K562 (cell line): ENCODE results near the gene CALR3. TPM values are rescaled to one million over a fixed set of nuclear protein-coding genes. Genes with fewer than 3 reads are reported as not detected.

Experiments used
- ATF4 ChIP-seq: fragments of 450-650 bp; formaldehyde crosslinking; IDR thresholded peaks from 2 replicates; pipeline ENCODE4 v1.4.0; 2022; ENCODE audit warnings: mild to moderate bottlenecking, moderate library complexity
- ATF7 ChIP-seq: fragments of 450-650 bp; IDR thresholded peaks from 2 replicates; pipeline ENCODE4 v1.7.1; 2014; ENCODE audit warnings: mild to moderate bottlenecking, moderate library complexity
- C11orf30 ChIP-seq: fragments of 450-650 bp; IDR thresholded peaks from 2 replicates; pipeline ENCODE4 v1.6.1; 2016; ENCODE audit warnings: low read depth, mild to moderate bottlenecking
- CREB3L1 ChIP-seq: fragments of 450-650 bp; IDR thresholded peaks from 2 replicates; pipeline ENCODE4 v1.6.1; 2014; ENCODE audit warnings: low read depth, mild to moderate bottlenecking, moderate library complexity, borderline replicate concordance
- E2F1 ChIP-seq: sonication (generic); formaldehyde crosslinking; IDR thresholded peaks from 2 replicates; pipeline ENCODE4 v1.8.1; 2023; ENCODE audit warnings: mild to moderate bottlenecking, missing genetic modification reagents, moderate library complexity
- ERF ChIP-seq: fragments of 450-650 bp; formaldehyde crosslinking; IDR thresholded peaks from 2 replicates; pipeline ENCODE4 v1.4.0; 2020; ENCODE audit warnings: mild to moderate bottlenecking, mixed read lengths
- KLF1 ChIP-seq: fragments of 450-650 bp; IDR thresholded peaks from 2 replicates; pipeline ENCODE4 v1.6.1; 2016; ENCODE audit warnings: missing genetic modification characterization, missing compliant biosample characterization
- MAZ ChIP-seq, 2 experiments: fragments of 450-650 bp in 1 of 2; sonication (generic) in 1 of 2; formaldehyde crosslinking; IDR thresholded peaks in 1 of 2; conservative IDR thresholded peaks in 1 of 2; 2 replicates each; pipeline versions ENCODE4 v1.4.0 to v1.5.0; 2020; ENCODE audit warnings: mild to moderate bottlenecking in 1 of 2, missing genetic modification reagents in 1 of 2
- NEUROD1 ChIP-seq: fragments of 150-350 bp; IDR thresholded peaks from 2 replicates; pipeline ENCODE4 v1.6.1; 2014; ENCODE audit warnings: borderline replicate concordance, low read length, low read depth; ENCODE audit not compliant: partially characterized antibody
- NFXL1 ChIP-seq: fragments of 450-650 bp; formaldehyde crosslinking; IDR thresholded peaks from 2 replicates; pipeline ENCODE4 v1.4.0; 2021; ENCODE audit warnings: mild to moderate bottlenecking
- RAD21 ChIP-seq, 2 experiments: fragments of 250-450 bp in 1 of 2; fragments of 450-650 bp in 1 of 2; sonication (Bioruptor Pico) in 1 of 2; formaldehyde crosslinking in 1 of 2; IDR thresholded peaks in 1 of 2; conservative IDR thresholded peaks in 1 of 2; 2 replicates each; pipeline versions ENCODE4 v1.4.0 to v1.8.0; 2020 to 2022; ENCODE audit warnings: mild to moderate bottlenecking in 2 of 2, moderate library complexity in 1 of 2
- RBM15 ChIP-seq: fragments of 200-400 bp; formaldehyde crosslinking; IDR thresholded peaks from 2 replicates; pipeline ENCODE4 v1.6.1; 2018; ENCODE audit warnings: mild to moderate bottlenecking, low read length, moderate library complexity; ENCODE audit not compliant: insufficient read depth
- RFX1 ChIP-seq: fragments of 450-650 bp; IDR thresholded peaks from 2 replicates; pipeline ENCODE4 v1.6.1; 2016; ENCODE audit warnings: mild to moderate bottlenecking, moderate library complexity
- SIN3A ChIP-seq, 2 experiments: fragments of 150-350 bp in 1 of 2; IDR thresholded peaks; 2 replicates each; pipeline ENCODE4 v1.6.1; 2011 to 2016; ENCODE audit warnings: borderline replicate concordance in 2 of 2, low read depth in 2 of 2, low read length in 2 of 2, mild to moderate bottlenecking in 2 of 2, moderate library complexity in 2 of 2; ENCODE audit not compliant: control insufficient read depth in 1 of 2
- SMARCB1 ChIP-seq: IDR thresholded peaks from 2 replicates; pipeline ENCODE4 v1.6.1; 2011; ENCODE audit warnings: improper control_type of control experiment, low read depth; ENCODE audit not compliant: insufficient read length
- SPI1 ChIP-seq: IDR thresholded peaks from 2 replicates; pipeline ENCODE4 v1.6.1; 2011; ENCODE audit warnings: low read depth, low read length, control low read depth, borderline replicate concordance
- TBP ChIP-seq: optimal IDR thresholded peaks from 2 replicates; pipeline ENCODE3; 2011; ENCODE audit warnings: low read depth, low read length, improper control_type of control experiment
- TEAD4 ChIP-seq, 2 experiments: sonication (generic) in 1 of 2; formaldehyde crosslinking in 1 of 2; IDR thresholded peaks; 2 replicates each; pipeline versions ENCODE4 v1.6.1 to v1.8.0; 2012 to 2022; ENCODE audit warnings: borderline replicate concordance in 1 of 2, inconsistent platforms in 1 of 2, low read length in 1 of 2, mild to moderate bottlenecking in 1 of 2, missing genetic modification reagents in 1 of 2
- ZNF124 ChIP-seq: sonication (generic); formaldehyde crosslinking; IDR thresholded peaks from 2 replicates; pipeline ENCODE4 v1.8.1; 2022; ENCODE audit warnings: missing genetic modification reagents
- ZNF639 ChIP-seq, 2 experiments: fragments of 200-800 bp in 1 of 2; sonication (Bioruptor generic) in 1 of 2; sonication (generic) in 1 of 2; formaldehyde crosslinking in 1 of 2; IDR thresholded peaks in 1 of 2; conservative IDR thresholded peaks in 1 of 2; 2 replicates each; pipeline versions ENCODE4 v1.5.0 to v1.6.1; 2016 to 2020; ENCODE audit warnings: missing compliant biosample characterization in 1 of 2, missing genetic modification characterization in 1 of 2, missing genetic modification reagents in 1 of 2
- ZNF764 ChIP-seq: fragments of 250-450 bp; sonication (Bioruptor Pico); IDR thresholded peaks from 2 replicates; pipeline ENCODE4 v1.4.0; 2020; ENCODE audit warnings: low read depth, mild to moderate bottlenecking, moderate library complexity
- polyA plus RNA-seq, 8 experiments: library from polyadenylated mRNA; depleted of rRNA in 4 of 8; stranded (reverse) in 5 of 8; unstranded in 3 of 8; fragments of >200 nt; fragmentation: Nextera tagmentation in 2 of 8; fragmentation: Illumina TruSeq in 1 of 8; extraction: Ambion mirVana in 2 of 8; extraction: Trizol in 1 of 8; gene quantifications; 2 replicates each; pipeline versions ENCODE4 v1.2.1 to v1.2.3, GENCODE V29; 2011 to 2014; ENCODE audit warnings: inconsistent platforms in 1 of 8, missing spikeins in 1 of 8
- total RNA-seq, 7 experiments: library from RNA; depleted of rRNA in 6 of 7; stranded (reverse); fragments of >200 nt in 6 of 7; fragmentation: Illumina TruSeq in 2 of 7; extraction: Trizol in 2 of 7; gene quantifications; 2 replicates each; pipeline versions ENCODE4 v1.2.1 to v1.2.3, GENCODE V29; 2011 to 2021; ENCODE audit warnings: low replicate concordance in 1 of 7

CALR3 gene
- total and polyA plus RNA-seq, 9 of the 15 experiments (the other 6 are each of a cell fraction or from before 2014, with no cell fraction given): 0.15 to 0.41 (median 0.22) TPM; not detected in 4

GRCh38 chr19:16542045-16542909 is 46.3 kb upstream of the CALR3 start, which contains the start of gene CHERP (continued):
- peak; percentile 43; the same call in 1 of the 2 replicates for TF ChIP-seq CREB3L1
- peak; percentile 79 for TF ChIP-seq KLF1 (tag)
- TF ChIP-seq MAZ (CRISPR knock-in tag; conservative IDR thresholded peaks at IDR 0.05 in 1 of 2, IDR thresholded peaks at IDR 0.05 in 1 of 2): peak; percentile 45 to 79
- TF ChIP-seq ATF4 (CRISPR knock-in tag): 0 out of 2 replicates have a peak, but pooled peaks have one; percentile 6
- TF ChIP-seq RBM15: no peak
- TF ChIP-seq SPI1: peak; percentile 32; the same call in 1 of the 2 replicates
- peak; percentile 45 to 89; a peak in 2 of 4 replicates for TF ChIP-seq SIN3A (IDR thresholded peaks at IDR 0.05; ENCODE audit: borderline replicate concordance in 2 of 2, control insufficient read depth in 1 of 2, low read depth in 2 of 2, low read length in 2 of 2)
- no peak for TF ChIP-seq ERF
- peak; percentile 93 for TF ChIP-seq RFX1
- no peak for TF ChIP-seq NEUROD1
- TF ChIP-seq TEAD4 (IDR thresholded peaks at IDR 0.05; ENCODE audit: low read length): no peak
- no peak for TF ChIP-seq TEAD4 (CRISPR knock-in tag; IDR thresholded peaks at IDR 0.05; ENCODE audit: borderline replicate concordance)
- peak; percentile 74 for TF ChIP-seq ATF7
- no peak for TF ChIP-seq SMARCB1
- peak; percentile 76 for TF ChIP-seq C11orf30
- TF ChIP-seq ZNF639 (CRISPR knock-in tag; conservative IDR thresholded peaks at IDR 0.05 in 1 of 2, IDR thresholded peaks at IDR 0.05 in 1 of 2): peak in 1 of 2 experiments; percentile 72; a peak in 2 of 4 replicates
- no peak for TF ChIP-seq TBP
- no peak for TF ChIP-seq ZNF764
- TF ChIP-seq NFXL1: no peak
- no peak for TF ChIP-seq ZNF124 (CRISPR knock-in tag)
- peak in 1 of 2 experiments; percentile 13; a peak in 1 of 4 replicates for TF ChIP-seq RAD21 (CRISPR knock-in tag; conservative IDR thresholded peaks at IDR 0.05 in 1 of 2, IDR thresholded peaks at IDR 0.05 in 1 of 2)
- TF ChIP-seq E2F1 (CRISPR knock-in tag): peak; percentile 93
